ENCODE data around the gene ARPC1A. TPM values are rescaled to one million over a fixed set of nuclear protein-coding genes. Genes with fewer than 3 reads are reported as not detected.
"Not testable (repeated sequence)": the region's sequence is repeated elsewhere in the genome, so short reads cannot be mapped to it uniquely, and the experiment has no call there.

The ARPC1A gene
- polyA plus RNA-seq, 5 donors = 89.8 to 108 (median 102) TPM

DNA sequence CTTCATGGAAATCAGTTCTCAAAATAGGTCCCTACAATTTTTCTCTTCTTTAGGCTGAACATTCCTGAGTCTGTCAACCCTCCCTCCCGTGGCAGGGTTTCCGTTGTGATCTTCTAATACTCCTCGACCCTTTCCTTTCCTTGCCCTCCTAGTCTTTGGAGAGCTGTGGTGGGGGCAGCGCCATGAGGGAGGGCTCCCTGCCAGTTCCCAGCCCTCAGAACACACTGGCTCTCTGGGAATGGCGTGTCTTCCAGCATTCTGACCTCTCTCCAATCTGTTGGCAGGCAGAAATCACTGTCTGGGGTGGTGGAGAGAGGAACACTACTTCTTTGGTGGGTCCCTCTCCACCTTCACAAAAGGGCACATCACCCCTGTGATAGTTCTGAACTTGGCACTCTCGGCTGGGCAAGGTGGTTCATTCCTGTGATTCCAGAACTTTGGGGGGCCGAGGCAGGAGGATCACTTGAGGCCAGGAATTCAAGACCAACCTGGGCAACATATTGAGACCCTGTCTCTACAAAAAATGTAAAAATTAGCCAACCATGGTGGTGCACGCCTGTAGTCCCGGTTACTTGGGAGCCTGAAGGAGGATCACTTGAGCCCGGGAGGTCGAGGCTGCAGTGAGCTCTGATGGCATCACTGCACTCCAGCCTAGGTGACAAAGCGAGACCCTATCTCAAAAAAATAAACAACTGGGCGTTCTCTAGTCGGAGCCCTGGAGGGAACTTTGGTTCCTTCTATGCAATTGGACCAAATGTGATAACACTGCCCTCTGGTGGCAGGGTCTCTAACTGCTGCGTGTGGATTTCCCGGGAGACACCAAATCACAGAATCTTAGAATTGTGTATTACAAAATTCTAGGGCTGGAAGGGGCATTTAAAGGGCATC is 13.1 kb upstream of the ARPC1A start:
- DNase-seq = peak; percentile 17 to 38

DNA sequence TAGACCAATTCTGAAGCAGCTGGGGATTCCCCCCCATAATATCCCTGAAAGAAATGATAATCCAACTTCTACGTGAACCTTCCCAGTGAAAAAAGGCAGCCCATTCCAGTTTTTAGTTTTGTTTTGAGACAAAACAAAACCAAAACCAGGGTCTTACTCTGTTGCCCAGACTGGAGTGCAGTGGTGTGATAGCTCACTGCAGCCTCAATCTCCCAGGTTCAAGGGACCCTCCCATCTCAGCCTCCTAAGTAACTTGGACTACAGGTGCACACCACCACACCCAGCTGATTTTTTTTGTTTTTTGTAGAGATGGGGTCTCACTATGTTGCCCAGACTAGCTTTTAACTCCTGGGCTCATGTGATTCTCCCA is 12.5 kb upstream of the ARPC1A start:
- DNase-seq = no peak

DNA sequence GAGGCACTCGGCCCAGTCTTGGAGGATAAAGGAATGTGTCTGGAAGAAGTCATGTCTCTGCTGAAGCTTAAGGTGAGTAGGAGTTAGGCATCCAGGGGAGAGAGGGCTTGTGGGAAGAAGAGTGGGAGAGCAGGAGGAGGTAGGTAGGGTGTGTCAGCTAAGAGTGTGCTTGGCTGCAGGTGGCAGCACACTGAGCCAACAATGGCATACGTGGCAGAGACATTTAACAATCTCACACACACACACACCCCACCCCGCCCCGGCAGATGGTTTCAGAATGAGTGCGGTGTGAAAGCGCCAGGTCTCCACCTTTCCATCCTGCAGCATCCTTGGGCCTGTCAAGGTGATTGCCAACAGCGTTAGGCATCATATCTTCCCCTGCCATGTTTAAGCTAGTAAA is 11.2 kb upstream of the ARPC1A start:
- no peak for DNase-seq

DNA sequence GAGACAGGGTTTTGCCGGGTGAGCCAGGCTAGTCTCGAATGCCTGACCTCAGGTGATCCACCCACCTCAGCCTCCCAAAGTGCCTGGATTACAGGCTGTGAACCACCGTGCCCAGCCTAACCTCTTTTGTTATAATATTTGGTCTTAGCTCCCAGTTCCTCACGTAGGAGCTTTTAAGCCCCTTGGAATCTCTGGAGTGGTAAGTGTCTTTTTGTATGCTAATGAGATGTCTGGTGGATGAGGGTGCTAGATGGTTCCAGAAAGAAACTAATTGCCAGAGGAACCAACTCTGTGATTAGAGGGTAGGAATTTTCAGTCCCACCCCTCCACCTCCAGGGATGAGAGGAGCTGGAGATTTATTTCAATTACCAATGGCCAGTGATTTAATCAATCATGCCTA is 5.3 kb upstream of the ARPC1A start:
- no peak for DNase-seq

DNA sequence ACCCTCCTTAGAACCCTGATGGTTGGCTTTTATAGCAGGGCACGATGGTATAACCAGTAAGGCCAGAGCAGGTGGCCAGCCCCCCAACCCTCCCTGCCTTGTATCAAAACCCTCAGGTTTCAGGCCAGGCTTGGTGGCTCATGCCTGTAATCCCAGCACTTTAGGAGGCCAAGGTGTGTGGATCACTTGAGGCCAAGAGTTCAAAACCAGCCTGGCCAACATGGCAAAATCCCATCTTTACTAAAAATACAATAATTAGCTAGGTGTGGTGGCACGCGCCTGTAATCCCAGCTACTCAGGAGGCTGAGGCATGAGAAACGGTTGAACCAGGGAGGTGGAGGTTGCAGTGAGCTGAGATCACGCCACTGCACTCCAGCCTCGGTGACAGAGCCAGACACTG is 3.0 kb upstream of the ARPC1A start:
- DNase-seq = not testable (repeated sequence)

- DNase-seq = no peak
Measured at GRCh38 chr7:99324559-99324958, 1.1 kb upstream of the ARPC1A start.

GRCh38 chr7:99325001-99325493 is 651 bp upstream of the ARPC1A start:
- no peak for DNase-seq

GRCh38 chr7:99326408-99326782 is 697 bp downstream of the ARPC1A start:
- no peak for DNase-seq

GRCh38 chr7:99330314-99330961 is 4.7 kb downstream of the ARPC1A start:
- not testable (repeated sequence) for DNase-seq

DNA sequence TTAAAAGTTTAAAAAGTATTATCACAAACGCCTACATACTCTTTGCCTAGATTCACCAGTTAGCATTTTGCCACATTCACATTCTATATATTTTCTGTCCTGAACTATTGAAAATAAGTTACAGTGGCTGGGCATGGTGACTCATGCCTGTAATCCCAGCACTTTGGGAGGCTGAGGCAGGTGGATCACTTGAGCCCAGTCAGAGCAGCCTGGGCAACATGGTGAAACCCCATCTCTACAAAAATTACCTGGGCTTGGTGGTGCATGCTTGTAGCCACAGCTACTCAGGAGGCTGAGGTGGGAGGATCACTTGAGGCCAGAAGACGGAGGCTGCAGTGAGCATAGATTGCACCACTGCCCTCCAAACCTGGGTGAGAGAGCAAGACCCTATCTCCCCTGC is 5.3 kb downstream of the ARPC1A start:
- no peak for DNase-seq

DNA sequence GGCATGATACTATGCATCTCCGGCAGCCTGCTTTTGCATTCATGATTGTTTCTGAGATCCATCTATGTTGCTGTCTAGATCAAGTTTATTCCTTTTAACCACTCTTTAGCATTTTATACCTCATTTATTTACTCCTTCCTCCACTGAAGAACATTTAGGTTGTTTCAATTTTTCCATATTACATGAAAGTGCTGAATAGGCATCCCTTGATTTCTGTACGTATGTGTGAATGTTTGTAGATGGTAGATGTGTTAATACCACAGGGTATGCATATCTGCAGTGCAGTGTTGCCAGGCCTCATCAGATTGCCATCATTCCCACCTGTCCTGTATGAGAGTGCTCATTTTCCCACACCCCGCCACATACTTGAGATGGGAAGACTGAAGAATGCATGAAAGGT is 13.9 kb downstream of the ARPC1A start:
- no peak for DNase-seq

DNA sequence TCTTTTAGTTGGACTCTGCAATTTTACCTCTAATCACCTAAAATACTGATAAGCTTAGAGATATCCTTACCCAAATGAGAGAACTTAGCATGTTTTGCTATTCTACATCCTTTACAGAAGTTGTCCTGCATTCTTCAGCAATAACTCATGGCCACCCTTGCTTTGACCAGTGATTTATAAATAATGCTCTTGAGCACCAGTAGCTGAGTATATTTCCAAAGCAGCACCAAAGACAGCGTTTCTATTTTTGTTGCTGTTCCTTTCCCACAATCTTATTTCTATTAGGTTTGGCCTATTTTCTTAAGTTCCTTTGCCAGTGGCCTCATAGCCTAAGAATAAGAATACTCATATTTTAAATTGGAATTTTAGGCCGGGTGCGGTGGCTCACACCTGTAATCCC is 15.0 kb downstream of the ARPC1A start:
- no peak for DNase-seq

- DNase-seq = no peak
Measured at GRCh38 chr7:99344061-99344647, 18.5 kb downstream of the ARPC1A start.

DNA sequence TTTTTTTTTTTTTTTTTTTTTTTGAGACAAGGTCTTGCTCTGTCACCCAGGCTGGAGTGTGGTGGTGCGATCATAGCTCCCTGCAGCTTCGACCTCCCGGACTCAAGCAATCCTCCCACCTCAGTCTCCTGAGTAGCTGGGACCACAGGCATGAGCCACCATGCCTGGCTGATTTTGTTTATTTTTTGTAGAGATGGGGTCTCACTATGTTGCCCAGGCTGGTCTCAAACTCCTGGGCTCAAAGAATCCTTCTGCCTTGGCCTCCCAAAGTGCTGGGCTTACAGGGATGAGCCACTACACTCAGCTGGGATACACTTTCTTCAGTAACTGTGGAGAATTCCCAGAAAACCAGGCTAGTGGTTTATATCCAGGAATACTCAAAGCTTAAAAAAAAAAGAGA is 24.9 kb downstream of the ARPC1A start:
- DNase-seq = not testable (repeated sequence)

DNA sequence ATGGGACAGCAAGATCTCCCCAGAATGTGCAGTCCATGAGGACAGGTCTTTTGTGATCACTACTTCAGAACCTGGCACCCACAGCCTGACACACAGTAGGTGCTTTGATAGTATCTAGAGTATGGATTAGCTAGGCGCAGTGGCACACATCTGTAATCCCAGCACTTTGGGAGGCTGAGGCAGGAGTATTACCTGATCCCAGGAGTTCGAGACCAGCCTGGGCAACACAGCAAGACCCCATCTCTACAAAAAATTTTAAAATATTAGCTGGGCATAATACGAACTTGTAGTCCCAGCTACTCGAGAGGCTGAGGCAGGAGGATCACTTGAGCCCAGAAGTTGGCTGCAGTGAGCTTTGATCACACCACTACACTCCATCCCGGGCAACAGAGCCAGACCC is 26.5 kb downstream of the ARPC1A start:
- DNase-seq = no peak

DNA sequence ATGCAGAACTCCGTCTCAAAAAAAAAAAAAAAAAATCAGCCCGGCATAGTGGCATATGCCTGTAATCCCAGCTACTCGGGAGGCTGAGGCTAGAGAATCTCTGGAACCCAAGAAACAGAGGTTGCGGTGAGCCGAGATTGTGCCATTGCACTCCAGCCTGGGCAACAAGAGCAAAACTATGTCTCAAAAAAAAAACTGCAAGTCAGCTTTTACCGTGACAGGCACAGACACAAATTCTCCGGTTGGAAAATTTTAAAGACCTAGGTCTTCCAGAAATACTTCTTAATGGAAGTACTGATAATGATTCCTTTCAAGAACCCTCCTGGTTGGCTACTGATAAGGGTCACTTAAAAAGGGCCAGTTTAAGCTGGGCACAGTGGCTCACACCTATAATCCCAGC is 29.4 kb downstream of the ARPC1A start:
- DNase-seq = no peak

DNA sequence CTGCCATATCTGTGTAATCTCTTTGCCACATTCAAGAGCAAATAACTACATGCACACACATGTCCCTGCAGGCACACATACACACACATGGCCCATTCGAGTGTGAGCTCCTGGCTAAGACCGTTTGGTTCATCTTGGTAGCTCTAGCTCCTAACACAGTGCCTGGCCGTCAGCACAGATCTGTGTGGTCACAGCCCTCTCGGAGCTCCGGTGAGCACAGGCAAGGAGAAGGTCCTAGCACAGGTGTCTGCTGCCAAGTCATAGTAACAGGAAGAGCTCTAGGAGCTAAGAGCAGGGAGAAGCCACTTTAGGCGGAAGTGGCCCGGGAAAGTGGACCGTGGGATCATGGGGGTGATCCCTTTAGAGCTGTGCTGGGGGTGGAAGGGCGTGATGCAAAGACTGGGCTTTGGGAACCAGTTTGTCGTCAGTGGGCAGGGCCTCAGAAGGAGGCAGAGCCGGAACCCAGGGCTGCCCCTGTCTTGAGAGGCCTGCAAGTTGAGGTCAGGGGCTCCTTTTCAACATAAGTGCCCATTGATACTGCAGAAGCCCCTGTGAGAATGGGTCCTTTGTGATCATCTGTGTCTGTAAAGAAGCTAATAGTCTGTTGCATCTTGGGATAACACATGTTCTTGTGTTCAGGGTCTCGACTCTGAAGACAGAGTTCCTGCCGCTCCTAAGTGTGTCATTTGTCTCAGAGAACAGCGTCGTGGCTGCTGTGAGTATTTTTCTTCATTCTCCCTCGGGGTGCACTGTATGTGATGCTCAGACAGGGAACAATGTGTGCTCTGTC is 32.2 kb downstream of the ARPC1A start:
- no peak for DNase-seq

- not testable (repeated sequence) for DNase-seq
Measured at GRCh38 chr7:99358521-99358920, 32.8 kb downstream of the ARPC1A start.

- DNase-seq = no peak
Measured at GRCh38 chr7:99359465-99360154, 33.9 kb downstream of the ARPC1A start.

DNA sequence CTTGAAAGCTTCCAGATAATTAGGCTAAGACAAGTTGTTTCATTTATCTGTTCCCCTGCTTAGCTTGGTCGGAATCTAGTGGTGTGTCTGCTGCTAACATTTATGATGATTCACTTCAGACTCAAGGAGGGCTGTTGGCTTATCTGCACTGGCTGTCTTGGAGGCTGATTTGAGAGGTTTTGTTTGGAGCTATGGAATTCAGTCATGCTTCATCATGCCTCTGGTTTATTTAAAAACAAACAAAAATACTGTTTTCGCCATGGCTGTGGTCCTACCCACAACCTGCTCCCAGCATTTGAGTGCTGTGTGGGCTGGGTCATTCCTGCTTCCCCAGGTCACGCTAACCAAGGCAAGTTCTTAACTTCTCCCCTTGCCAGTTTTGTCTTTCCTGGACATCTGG is 37.1 kb downstream of the ARPC1A start:
- DNase-seq = no peak

DNA sequence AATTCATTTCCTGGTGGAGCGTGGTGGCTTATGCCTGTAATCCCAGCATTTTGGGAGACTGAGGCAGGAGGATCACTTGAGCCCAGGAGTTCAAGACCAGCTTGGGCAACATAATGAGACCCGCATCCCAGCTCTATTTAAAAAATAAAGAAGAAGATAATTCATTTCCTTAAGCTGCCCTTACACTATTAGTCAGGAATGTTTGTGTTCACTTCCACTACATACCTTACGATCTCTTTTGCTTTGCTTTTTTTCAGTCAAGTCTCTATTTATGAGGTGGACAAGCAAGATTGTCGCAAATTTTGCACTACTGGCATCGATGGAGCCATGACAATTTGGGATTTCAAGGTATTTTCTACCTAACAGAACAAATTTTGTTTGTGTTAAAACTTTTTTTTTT is 37.6 kb downstream of the ARPC1A start:
- DNase-seq = no peak

Data from right lung (tissue), 5 donors.